Measurements from ENCODE around the gene PRDM2. TPM values are rescaled to one million over a fixed set of nuclear protein-coding genes. Genes with fewer than 3 reads are reported as not detected.
"Not testable (repeated sequence)": the region's sequence is repeated elsewhere in the genome, so short reads cannot be mapped to it uniquely, and the experiment has no call there.

PRDM2 gene
- total RNA-seq, 1 experiment from 2014 or later: 64.2 TPM

- ChIA-PET POLR2A (ENCODE audit: low non-redundant PET) (no interaction called here), CTCF (no interaction called here)
- H3K27me3 ChIP-seq (replicated peaks; ENCODE audit: insufficient read depth, low read depth, low read length, poor library complexity): no peaks in the 10 kb centered on the region
- H3K36me3 ChIP-seq (ENCODE audit: insufficient read depth, low read length, poor library complexity, severe bottlenecking): no peaks in the 10 kb centered on the region
- H3K27ac ChIP-seq (ENCODE audit: low read depth, low read length, poor library complexity, severe bottlenecking): no peak overlapping the region
- no peaks in the 10 kb centered on the region for H3K4me1 ChIP-seq (ENCODE audit: insufficient read depth, low read length, poor library complexity, severe bottlenecking)
- no TSS peak for BruUV-seq (replicated peaks)
- H3K4me3 ChIP-seq (ENCODE audit: low read depth, low read length, poor library complexity, severe bottlenecking): no peak overlapping the region
- intact Hi-C loops (cut with micrococcal nuclease; ENCODE audit: unreplicated experiment): no loop called here
- H3K9me3 ChIP-seq (ENCODE audit: low read depth, low read length, poor library complexity, severe bottlenecking): no peaks in the 10 kb centered on the region
- TF ChIP-seq CTCF (conservative IDR thresholded peaks at IDR 0.05; ENCODE audit: low read depth, low read length) (no peak), EZH2 (IDR thresholded peaks at IDR 0.05; ENCODE audit: borderline replicate concordance, low read depth, low read length, poor library complexity, severe bottlenecking) (no peak)
- DNase-seq (ENCODE audit: low spot score): no peak
Observed at GRCh38 chr1:13679651-13680050, 20.3 kb upstream of the PRDM2 start.

- CTCF ChIA-PET; intact Hi-C loops (cut with micrococcal nuclease; ENCODE audit: unreplicated experiment); BruUV-seq (replicated peaks): not testable (repeated sequence)
Observed at GRCh38 chr1:13680609-13681008, 19.4 kb upstream of the PRDM2 start.

GRCh38 chr1:13681921-13682320, 18.1 kb upstream of the PRDM2 start:
- Histone ChIP-seq H3K27ac (ENCODE audit: low read depth, low read length, poor library complexity, severe bottlenecking) (no peak overlapping the region), H3K27me3 (replicated peaks; ENCODE audit: insufficient read depth, low read depth, low read length, poor library complexity) (no peaks in the 10 kb centered on the region), H3K9me3 (ENCODE audit: low read depth, low read length, poor library complexity, severe bottlenecking) (no peaks in the 10 kb centered on the region), H3K4me1 (ENCODE audit: insufficient read depth, low read length, poor library complexity, severe bottlenecking) (no peaks in the 10 kb centered on the region), H3K36me3 (ENCODE audit: insufficient read depth, low read length, poor library complexity, severe bottlenecking) (no peaks in the 10 kb centered on the region), H3K4me3 (ENCODE audit: low read depth, low read length, poor library complexity, severe bottlenecking) (no peak overlapping the region)
- DNase-seq (ENCODE audit: low spot score): no peak
- TF ChIP-seq EZH2 (IDR thresholded peaks at IDR 0.05; ENCODE audit: borderline replicate concordance, low read depth, low read length, poor library complexity, severe bottlenecking): no peak
- TF ChIP-seq CTCF (conservative IDR thresholded peaks at IDR 0.05; ENCODE audit: low read depth, low read length): no peak
- intact Hi-C loops (cut with micrococcal nuclease; ENCODE audit: unreplicated experiment): no loop called here
- BruUV-seq (replicated peaks): no TSS peak
- ChIA-PET POLR2A (ENCODE audit: low non-redundant PET) (no interaction called here), CTCF (no interaction called here)

More at GRCh38 chr1:13680609-13681008, 19.4 kb upstream of the PRDM2 start:
- H3K4me1 ChIP-seq (ENCODE audit: insufficient read depth, low read length, poor library complexity, severe bottlenecking); H3K9me3 ChIP-seq (ENCODE audit: low read depth, low read length, poor library complexity, severe bottlenecking); H3K27ac ChIP-seq (ENCODE audit: low read depth, low read length, poor library complexity, severe bottlenecking); H3K4me3 ChIP-seq (ENCODE audit: low read depth, low read length, poor library complexity, severe bottlenecking); H3K36me3 ChIP-seq (ENCODE audit: insufficient read depth, low read length, poor library complexity, severe bottlenecking); DNase-seq (ENCODE audit: low spot score); POLR2A ChIA-PET (ENCODE audit: low non-redundant PET); H3K27me3 ChIP-seq (replicated peaks; ENCODE audit: insufficient read depth, low read depth, low read length, poor library complexity): not testable (repeated sequence)

DNA sequence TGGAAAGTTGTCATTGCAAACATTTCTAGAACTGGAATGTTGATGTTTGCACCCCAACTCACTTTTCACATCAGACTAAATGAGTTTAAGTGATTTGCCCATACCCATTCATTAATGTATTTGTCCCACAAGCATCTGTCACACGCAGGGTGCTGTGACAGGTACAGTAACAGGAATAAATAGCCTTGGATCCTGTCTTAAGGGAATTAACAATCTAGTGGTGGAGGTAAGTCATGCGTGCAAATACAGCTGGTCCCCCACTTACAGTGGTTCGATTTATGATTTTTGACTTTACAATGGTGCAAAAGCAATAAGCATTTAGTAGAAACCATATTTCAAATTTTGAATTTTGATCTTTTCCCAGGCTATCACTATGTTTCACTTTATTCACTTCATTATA, 17.5 kb upstream of the PRDM2 start:
- H3K27me3 ChIP-seq (replicated peaks; ENCODE audit: insufficient read depth, low read depth, low read length, poor library complexity): no peaks in the 10 kb centered on the region
- no peak for DNase-seq (ENCODE audit: low spot score)
- no peaks in the 10 kb centered on the region for H3K36me3 ChIP-seq (ENCODE audit: insufficient read depth, low read length, poor library complexity, severe bottlenecking)
- ChIA-PET CTCF (no interaction called here), POLR2A (ENCODE audit: low non-redundant PET) (no interaction called here)
- no peak overlapping the region for H3K27ac ChIP-seq (ENCODE audit: low read depth, low read length, poor library complexity, severe bottlenecking)
- H3K4me3 ChIP-seq (ENCODE audit: low read depth, low read length, poor library complexity, severe bottlenecking): no peak overlapping the region
- intact Hi-C loops (cut with micrococcal nuclease; ENCODE audit: unreplicated experiment): no loop called here
- TF ChIP-seq CTCF (conservative IDR thresholded peaks at IDR 0.05; ENCODE audit: low read depth, low read length) (no peak), EZH2 (IDR thresholded peaks at IDR 0.05; ENCODE audit: borderline replicate concordance, low read depth, low read length, poor library complexity, severe bottlenecking) (no peak)
- H3K4me1 ChIP-seq (ENCODE audit: insufficient read depth, low read length, poor library complexity, severe bottlenecking): no peaks in the 10 kb centered on the region
- H3K9me3 ChIP-seq (ENCODE audit: low read depth, low read length, poor library complexity, severe bottlenecking): no peaks in the 10 kb centered on the region
- BruUV-seq (replicated peaks): no TSS peak
